ENCODE results near the gene ELN. TPM values are rescaled to one million over a fixed set of nuclear protein-coding genes. Genes with fewer than 3 reads are reported as not detected.

Gene ELN
- total and polyA plus RNA-seq, 2 donors (not counting 1 experiment from before 2014, with no cell fraction given) = not detected

DNA sequence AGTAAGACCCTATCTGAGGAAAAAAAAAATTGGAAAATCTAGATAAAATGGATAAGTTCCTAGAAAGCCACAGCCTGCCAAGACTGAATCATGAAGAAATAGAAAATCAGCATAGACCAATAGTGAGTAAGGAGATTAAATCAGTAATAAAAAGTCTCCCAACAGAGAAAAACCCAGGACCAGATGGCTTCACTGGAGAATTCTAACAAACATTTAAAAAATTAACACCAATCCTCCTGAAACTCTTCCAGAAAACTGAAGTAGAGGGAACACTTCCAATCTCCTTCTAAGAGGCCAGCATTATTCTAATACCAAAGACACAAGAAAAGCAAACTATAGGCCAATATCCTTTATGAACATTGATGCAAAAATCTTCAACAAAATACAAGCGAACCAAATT lies 46.8 kb downstream of the ELN start:
- Histone ChIP-seq H3K27ac (ENCODE audit: low read length in 2 of 2) (no peak overlapping the region), H2AFZ (ENCODE audit: insufficient read depth, low read depth, low read length, poor library complexity, severe bottlenecking) (no peak overlapping the region), H3K9me3 (ENCODE audit: control extremely low read depth in 1 of 3, control insufficient read depth in 2 of 3, insufficient read depth in 1 of 3, low read length in 2 of 3) (no peaks in the 10 kb centered on the region), H3K79me2 (ENCODE audit: control insufficient read depth, insufficient read depth, low read length) (no peaks in the 10 kb centered on the region), H3K9ac (ENCODE audit: low read length) (no peak overlapping the region), H3K4me1 (ENCODE audit: control insufficient read depth in 2 of 2, insufficient read depth in 2 of 2, low read length in 2 of 2) (no peaks in the 10 kb centered on the region), H3K27me3 (replicated peaks in 1 of 4; ENCODE audit: control extremely low read depth in 1 of 4, control insufficient read depth in 3 of 4, insufficient read depth in 4 of 4, low read length in 3 of 4) (no peaks in the 10 kb centered on the region), H3K4me2 (replicated peaks; ENCODE audit: low read depth, low read length, poor library complexity, severe bottlenecking) (no peak overlapping the region), H3K36me3 (replicated peaks in 1 of 2; ENCODE audit: control extremely low read depth in 1 of 2, control insufficient read depth in 1 of 2, extremely low read depth in 1 of 2, insufficient read depth in 2 of 2, low read length in 1 of 2) (no peaks in the 10 kb centered on the region), H3K4me3 (ENCODE audit: control extremely low read depth in 1 of 5, extremely low read depth in 1 of 5, insufficient read depth in 1 of 5, low read depth in 2 of 5, low read length in 4 of 5) (no peak overlapping the region), H4K20me1 (ENCODE audit: control insufficient read depth, insufficient read depth, low read length, poor library complexity, severe bottlenecking) (no peaks in the 10 kb centered on the region)
- ATAC-seq (ENCODE audit: low read depth) (no peak), DNase-seq (no peak)
- Mint-ChIP-seq H3K4me1 (no peaks in the 10 kb centered on the region), H3K9me3 (ENCODE audit: insufficient read depth) (no peaks in the 10 kb centered on the region), H3K4me3 (no peak overlapping the region), H3K27me3 (no peaks in the 10 kb centered on the region), H3K27ac (no peak overlapping the region)
- TF ChIP-seq, protein P1, sequence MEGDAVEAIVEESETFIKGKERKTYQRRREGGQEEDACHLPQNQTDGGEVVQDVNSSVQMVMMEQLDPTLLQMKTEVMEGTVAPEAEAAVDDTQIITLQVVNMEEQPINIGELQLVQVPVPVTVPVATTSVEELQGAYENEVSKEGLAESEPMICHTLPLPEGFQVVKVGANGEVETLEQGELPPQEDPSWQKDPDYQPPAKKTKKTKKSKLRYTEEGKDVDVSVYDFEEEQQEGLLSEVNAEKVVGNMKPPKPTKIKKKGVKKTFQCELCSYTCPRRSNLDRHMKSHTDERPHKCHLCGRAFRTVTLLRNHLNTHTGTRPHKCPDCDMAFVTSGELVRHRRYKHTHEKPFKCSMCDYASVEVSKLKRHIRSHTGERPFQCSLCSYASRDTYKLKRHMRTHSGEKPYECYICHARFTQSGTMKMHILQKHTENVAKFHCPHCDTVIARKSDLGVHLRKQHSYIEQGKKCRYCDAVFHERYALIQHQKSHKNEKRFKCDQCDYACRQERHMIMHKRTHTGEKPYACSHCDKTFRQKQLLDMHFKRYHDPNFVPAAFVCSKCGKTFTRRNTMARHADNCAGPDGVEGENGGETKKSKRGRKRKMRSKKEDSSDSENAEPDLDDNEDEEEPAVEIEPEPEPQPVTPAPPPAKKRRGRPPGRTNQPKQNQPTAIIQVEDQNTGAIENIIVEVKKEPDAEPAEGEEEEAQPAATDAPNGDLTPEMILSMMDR (IDR thresholded peaks at IDR 0.05) = no peak
- TF ChIP-seq EZH2 (IDR thresholded peaks at IDR 0.05; ENCODE audit: borderline replicate concordance, insufficient read depth, low read depth, low read length, poor library complexity, severe bottlenecking) = no peak
- ChIA-PET POLR2A (no interaction called here), CTCF (interaction anchor here (0.6 kb wide), 1 partner anchor 42 kb away, joined by 3 read pairs; no protein-coding TSS in a partner anchor)
- intact Hi-C loops (cut with micrococcal nuclease) = no loop called here
- no CpG with 5 or more reads among the region's 1 CpG for WGBS (ENCODE audit: insufficient coverage)

- Mint-ChIP-seq H3K27me3 (no peaks in the 10 kb centered on the region), H3K27ac (no peak overlapping the region), H3K4me1 (peaks cover 5% of the 10 kb centered on the region), H3K9me3 (ENCODE audit: insufficient read depth) (no peaks in the 10 kb centered on the region), H3K4me3 (no peak overlapping the region)
- Histone ChIP-seq H3K9me3 (ENCODE audit: control extremely low read depth in 1 of 3, control insufficient read depth in 2 of 3, insufficient read depth in 1 of 3, low read length in 2 of 3) (no peaks in the 10 kb centered on the region), H3K4me3 (ENCODE audit: control extremely low read depth in 1 of 5, extremely low read depth in 1 of 5, insufficient read depth in 1 of 5, low read depth in 2 of 5, low read length in 4 of 5) (no peak overlapping the region), H3K27ac (ENCODE audit: low read length in 2 of 2) (no peak overlapping the region), H3K4me1 (ENCODE audit: control insufficient read depth in 2 of 2, insufficient read depth in 2 of 2, low read length in 2 of 2) (peaks cover 0 to 6% of the 10 kb centered on the region in 2 donors), H3K9ac (ENCODE audit: low read length) (no peak overlapping the region), H3K4me2 (replicated peaks; ENCODE audit: low read depth, low read length, poor library complexity, severe bottlenecking) (no peak overlapping the region), H2AFZ (ENCODE audit: insufficient read depth, low read depth, low read length, poor library complexity, severe bottlenecking) (no peak overlapping the region), H3K27me3 (replicated peaks in 1 of 4; ENCODE audit: control extremely low read depth in 1 of 4, control insufficient read depth in 3 of 4, insufficient read depth in 4 of 4, low read length in 3 of 4) (no peaks in the 10 kb centered on the region), H4K20me1 (ENCODE audit: control insufficient read depth, insufficient read depth, low read length, poor library complexity, severe bottlenecking) (no peaks in the 10 kb centered on the region), H3K36me3 (replicated peaks in 1 of 2; ENCODE audit: control extremely low read depth in 1 of 2, control insufficient read depth in 1 of 2, extremely low read depth in 1 of 2, insufficient read depth in 2 of 2, low read length in 1 of 2) (no peaks in the 10 kb centered on the region), H3K79me2 (ENCODE audit: control insufficient read depth, insufficient read depth, low read length) (no peaks in the 10 kb centered on the region)
- intact Hi-C loops (cut with micrococcal nuclease) = no loop called here
- 100% methylated on average over 1 of the region's 2 CpGs for WGBS (ENCODE audit: insufficient coverage)
- DNase-seq (no peak), ATAC-seq (ENCODE audit: low read depth) (no peak)
- CTCF ChIA-PET = no interaction called here
- POLR2A ChIA-PET = no interaction called here
- TF ChIP-seq EZH2 (IDR thresholded peaks at IDR 0.05; ENCODE audit: borderline replicate concordance, insufficient read depth, low read depth, low read length, poor library complexity, severe bottlenecking) = no peak
- TF ChIP-seq, protein P1 (IDR thresholded peaks at IDR 0.05) = no peak
Observed at GRCh38 chr7:74078461-74078860, 50.5 kb downstream of the ELN start.
